DND-41 (cell line): Measurements from ENCODE around the gene LARP4B.

Source experiments
- ATAC-seq: fragments of 200-7000 bp; cut with Tn5 transposase; 3 replicates; pipeline ENCODE4 v1.9.1; 2021; ENCODE audit warnings: low read depth; ENCODE audit not compliant: insufficient read depth
- DNase-seq: peaks from one replicate; pipeline ENCODE4 v3.0.0-alpha.2; 2020
- H2AFZ ChIP-seq: 2 replicates; pipeline ENCODE4 v1.6.0; 2012; ENCODE audit warnings: low read depth, low read length
- H3K27ac ChIP-seq: 2 replicates; pipeline ENCODE4 v1.5.1; 2012; ENCODE audit warnings: low read length, inconsistent platforms
- H3K27me3 ChIP-seq: fragments of 200-600 bp; sonication (generic); 2 replicates; pipeline ENCODE4 v1.6.0; 2012; ENCODE audit warnings: low read length, mild to moderate bottlenecking, inconsistent platforms; ENCODE audit not compliant: insufficient read depth, poor library complexity
- H3K36me3 ChIP-seq: 2 replicates; pipeline ENCODE4 v1.5.1; 2012; ENCODE audit warnings: low read length, inconsistent platforms; ENCODE audit not compliant: insufficient read depth
- H3K4me1 ChIP-seq: 2 replicates; pipeline ENCODE4 v1.5.1; 2012; ENCODE audit warnings: mild to moderate bottlenecking, low read length; ENCODE audit not compliant: insufficient read depth
- H3K4me2 ChIP-seq: 2 replicates; pipeline ENCODE4 v1.6.0; 2012; ENCODE audit warnings: mild to moderate bottlenecking, moderate library complexity, low read length, inconsistent platforms; ENCODE audit not compliant: insufficient read depth
- H3K4me3 ChIP-seq, 2 experiments: fragments of 200-600 bp in 1 of 2; shearing (Covaris generic) in 1 of 2; 2 replicates each; pipeline ENCODE4 v1.5.1; 2012 to 2016; ENCODE audit warnings: inconsistent platforms in 2 of 2, low read length in 2 of 2, mild to moderate bottlenecking in 2 of 2, low read depth in 1 of 2, moderate library complexity in 1 of 2
- H3K79me2 ChIP-seq: 2 replicates; pipeline ENCODE4 v1.6.0; 2012; ENCODE audit warnings: low read length, inconsistent platforms; ENCODE audit not compliant: insufficient read depth
- H3K9ac ChIP-seq: 2 replicates; pipeline ENCODE4 v1.6.0; 2012; ENCODE audit warnings: low read depth, mild to moderate bottlenecking, inconsistent platforms, low read length, moderate library complexity
- H3K9me3 ChIP-seq: 2 replicates; pipeline ENCODE4 v1.5.1; 2012; ENCODE audit warnings: low read length, moderate library complexity, mild to moderate bottlenecking, inconsistent platforms; ENCODE audit not compliant: insufficient read depth, severe bottlenecking
- H4K20me1 ChIP-seq: 2 replicates; pipeline ENCODE4 v1.6.0; 2012; ENCODE audit warnings: low read length; ENCODE audit not compliant: insufficient read depth
- EZH2 ChIP-seq: IDR thresholded peaks from 3 replicates; pipeline ENCODE4 v1.6.1; 2012; ENCODE audit warnings: borderline replicate concordance, low read depth, mild to moderate bottlenecking, moderate library complexity, low read length, inconsistent platforms; ENCODE audit not compliant: severe bottlenecking
- TF ChIP-seq, protein P1 (sequence below): IDR thresholded peaks from 2 replicates; pipeline ENCODE4 v1.5.1; 2012; ENCODE audit warnings: borderline replicate concordance, low read length, moderate library complexity, mild to moderate bottlenecking; ENCODE audit not compliant: poor library complexity, severe bottlenecking; ENCODE audit errors: extremely low read depth

Gene LARP4B

DNA sequence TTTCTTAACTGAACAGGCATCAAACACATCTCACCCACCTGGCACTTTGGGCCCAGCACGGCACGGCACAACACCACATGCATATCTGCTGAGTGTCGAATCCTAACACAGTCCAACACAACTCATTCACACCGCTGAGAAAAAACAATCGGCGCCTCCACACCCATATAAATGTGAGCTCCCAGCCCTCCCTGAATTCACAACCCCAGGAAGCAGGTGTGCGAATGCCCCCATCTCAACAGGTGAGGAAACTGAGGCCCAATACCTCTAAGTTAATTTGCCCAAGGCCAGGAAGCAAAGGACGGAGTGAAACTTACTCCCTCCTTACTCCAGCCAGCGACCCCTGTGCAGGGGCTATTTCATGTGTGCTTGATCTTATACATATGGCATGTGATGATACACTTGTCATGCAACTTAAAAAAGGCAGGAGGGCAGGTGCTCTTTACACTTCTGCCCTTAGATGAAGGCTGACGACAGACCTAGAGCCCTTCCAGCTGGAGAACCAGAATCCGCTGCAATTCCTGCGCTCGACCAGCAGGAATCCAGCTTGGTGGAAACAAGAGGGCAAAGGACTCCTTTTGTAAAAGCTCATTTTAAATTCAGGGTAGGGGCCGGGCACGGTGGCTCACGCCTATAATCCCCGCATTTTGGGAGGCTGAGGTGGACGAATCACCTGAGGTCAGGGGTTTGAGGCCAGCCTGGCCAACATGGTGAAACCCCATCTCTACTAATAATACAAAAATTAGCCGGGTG, 116.0 kb downstream of the LARP4B start:
- H3K4me2 ChIP-seq, result no peak overlapping the region
- no peak for TF ChIP-seq EZH2
- TF ChIP-seq, protein P1, sequence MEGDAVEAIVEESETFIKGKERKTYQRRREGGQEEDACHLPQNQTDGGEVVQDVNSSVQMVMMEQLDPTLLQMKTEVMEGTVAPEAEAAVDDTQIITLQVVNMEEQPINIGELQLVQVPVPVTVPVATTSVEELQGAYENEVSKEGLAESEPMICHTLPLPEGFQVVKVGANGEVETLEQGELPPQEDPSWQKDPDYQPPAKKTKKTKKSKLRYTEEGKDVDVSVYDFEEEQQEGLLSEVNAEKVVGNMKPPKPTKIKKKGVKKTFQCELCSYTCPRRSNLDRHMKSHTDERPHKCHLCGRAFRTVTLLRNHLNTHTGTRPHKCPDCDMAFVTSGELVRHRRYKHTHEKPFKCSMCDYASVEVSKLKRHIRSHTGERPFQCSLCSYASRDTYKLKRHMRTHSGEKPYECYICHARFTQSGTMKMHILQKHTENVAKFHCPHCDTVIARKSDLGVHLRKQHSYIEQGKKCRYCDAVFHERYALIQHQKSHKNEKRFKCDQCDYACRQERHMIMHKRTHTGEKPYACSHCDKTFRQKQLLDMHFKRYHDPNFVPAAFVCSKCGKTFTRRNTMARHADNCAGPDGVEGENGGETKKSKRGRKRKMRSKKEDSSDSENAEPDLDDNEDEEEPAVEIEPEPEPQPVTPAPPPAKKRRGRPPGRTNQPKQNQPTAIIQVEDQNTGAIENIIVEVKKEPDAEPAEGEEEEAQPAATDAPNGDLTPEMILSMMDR, result no peak
- peaks cover 7% of the 10 kb centered on the region; the same call in 1 of the 2 replicates for H4K20me1 ChIP-seq

DNA sequence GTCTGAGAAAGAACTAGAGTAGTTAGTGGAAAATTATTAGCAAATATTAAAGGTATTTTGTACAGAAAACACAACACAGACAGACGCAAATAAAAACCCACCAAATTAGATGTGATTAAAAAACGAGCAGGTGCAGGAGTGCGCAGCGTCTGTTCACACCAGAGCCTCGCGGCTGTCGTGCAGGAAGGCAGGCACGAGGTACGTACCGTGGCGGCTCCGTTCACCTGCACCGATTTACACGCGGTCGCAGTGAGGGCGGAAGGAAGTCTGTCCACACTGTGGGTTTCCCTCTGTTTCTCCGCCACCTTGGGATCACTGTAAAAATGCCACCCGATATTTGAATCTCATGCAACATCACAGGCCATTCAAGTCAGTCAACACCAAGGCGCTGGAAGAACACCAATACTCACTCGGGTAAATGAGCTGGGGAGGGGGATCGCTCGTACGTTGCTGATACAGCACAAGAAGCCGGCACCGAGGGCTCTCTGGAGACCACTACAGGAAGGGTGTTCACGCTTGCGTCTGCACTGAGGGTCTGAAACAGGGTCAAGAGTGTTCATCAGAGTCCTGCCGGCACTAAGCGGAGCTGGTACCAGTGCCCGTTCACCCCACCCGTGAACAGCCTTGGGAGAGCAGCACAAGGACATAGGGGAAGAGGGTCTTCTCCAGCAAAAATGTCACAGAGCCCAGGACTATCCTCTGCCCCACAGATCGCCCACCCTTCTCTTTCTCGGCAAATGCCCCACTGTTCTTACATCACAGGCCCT, 116.8 kb downstream of the LARP4B start:
- H3K4me2 ChIP-seq, result no peak overlapping the region
- no peaks in the 10 kb centered on the region for H3K79me2 ChIP-seq
- no peak overlapping the region for H2AFZ ChIP-seq
- H3K9ac ChIP-seq, result no peak overlapping the region
- no peaks in the 10 kb centered on the region for H3K9me3 ChIP-seq
- no peak overlapping the region for H3K4me3 ChIP-seq
- ATAC-seq (no peak), DNase-seq (no peak)
- no peaks in the 10 kb centered on the region for H3K27me3 ChIP-seq
- TF ChIP-seq EZH2, result no peak
- TF ChIP-seq, protein P1, result no peak
- peaks cover 94% of the 10 kb centered on the region for H3K36me3 ChIP-seq
- H3K4me1 ChIP-seq, result 0 out of 2 replicates have a peak, but pooled peaks cover 2% of the 10 kb centered on the region
- no peak overlapping the region for H3K27ac ChIP-seq
- H4K20me1 ChIP-seq, result peaks cover 4% of the 10 kb centered on the region

More for the DNA sequence above, 116.0 kb downstream of the LARP4B start:
- Histone ChIP-seq H3K36me3 (peaks cover 95% of the 10 kb centered on the region), H2AFZ (no peak overlapping the region), H3K9me3 (no peaks in the 10 kb centered on the region), H3K4me1 (0 out of 2 replicates have a peak, but pooled peaks cover 2% of the 10 kb centered on the region), H3K4me3 (no peak overlapping the region), H3K27ac (no peak overlapping the region), H3K79me2 (no peaks in the 10 kb centered on the region), H3K27me3 (no peaks in the 10 kb centered on the region), H3K9ac (no peak overlapping the region)
- ATAC-seq, result no peak
- DNase-seq, result no peak

DNA sequence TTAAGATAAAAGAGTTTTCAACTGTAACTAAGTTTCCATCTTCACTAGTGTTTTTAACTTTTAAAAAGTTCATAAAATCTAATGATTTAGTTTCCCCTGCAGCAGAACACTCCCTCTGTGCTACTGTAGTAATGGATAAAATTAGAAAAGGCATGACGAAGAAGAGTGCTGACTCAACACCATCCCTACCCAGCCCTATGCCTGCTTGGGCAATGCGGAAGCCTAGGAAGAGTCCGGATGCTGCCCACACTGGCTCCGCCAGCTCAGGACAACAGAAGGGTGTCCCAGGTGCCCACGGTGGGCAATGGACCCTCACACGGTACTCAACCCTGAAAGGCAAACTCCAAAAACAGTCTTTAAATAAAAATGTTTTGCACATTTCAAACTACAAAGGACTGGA, 118.2 kb downstream of the LARP4B start:
- Histone ChIP-seq H3K4me3 (no peak overlapping the region), H3K27me3 (no peaks in the 10 kb centered on the region), H3K36me3 (peaks cover 93% of the 10 kb centered on the region), H3K9ac (no peak overlapping the region), H3K9me3 (no peaks in the 10 kb centered on the region), H2AFZ (no peak overlapping the region), H3K4me2 (no peak overlapping the region), H3K27ac (no peak overlapping the region), H4K20me1 (peaks cover 2% of the 10 kb centered on the region), H3K4me1 (0 out of 2 replicates have a peak, but pooled peaks cover 2% of the 10 kb centered on the region), H3K79me2 (no peaks in the 10 kb centered on the region)
- ATAC-seq (no peak), DNase-seq (no peak)
- TF ChIP-seq EZH2, result no peak
- TF ChIP-seq, protein P1, result no peak
